NT2/D1 (cell line): ENCODE results near the gene SPPL2A.

ENCODE experiments used
- YY1 ChIP-seq: IDR thresholded peaks from 2 replicates; pipeline ENCODE4 v1.6.1; 2011; ENCODE audit not compliant: insufficient read length, insufficient read depth
- ZNF274 ChIP-seq: IDR thresholded peaks from 2 replicates; pipeline ENCODE4 v1.6.1; 2011; ENCODE audit warnings: mild to moderate bottlenecking, low read depth, low read length

GRCh38 chr15:50681467-50681866, 84.0 kb downstream of the SPPL2A start:
- TF ChIP-seq YY1 = no peak
- no peak for TF ChIP-seq ZNF274
